HG03342 (cell line): ENCODE data around the gene FOXP2.
"Not testable (repeated sequence)": the region's sequence is repeated elsewhere in the genome, so short reads cannot be mapped to it uniquely, and the experiment has no call there.

Experiments used
- ATAC-seq: cut with Tn5 transposase; IDR thresholded peaks from one replicate; pipeline ENCODE4 v1.9.1; 2021; ENCODE audit warnings: mild to moderate bottlenecking, moderate library complexity; ENCODE audit not compliant: unreplicated experiment

FOXP2 gene

DNA sequence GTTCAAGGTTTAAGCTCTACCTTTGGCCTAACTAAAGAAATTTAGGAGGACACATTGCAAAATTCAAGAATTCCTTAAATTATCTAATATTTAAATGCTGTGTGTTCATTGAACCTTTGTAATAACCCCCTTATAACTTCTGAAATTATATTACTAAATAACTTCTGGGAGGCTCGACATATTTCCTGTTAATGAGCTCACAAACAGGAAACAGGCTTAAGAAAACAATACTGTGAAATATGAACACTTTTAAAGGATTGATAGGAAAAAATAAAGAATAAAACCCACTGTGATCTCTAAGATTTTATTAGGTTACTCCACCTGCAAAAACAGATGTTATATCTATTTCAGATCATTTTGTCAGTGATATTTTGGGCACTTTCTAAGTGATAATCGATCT lies 74.1 kb downstream of the FOXP2 start:
- no peak for ATAC-seq

DNA sequence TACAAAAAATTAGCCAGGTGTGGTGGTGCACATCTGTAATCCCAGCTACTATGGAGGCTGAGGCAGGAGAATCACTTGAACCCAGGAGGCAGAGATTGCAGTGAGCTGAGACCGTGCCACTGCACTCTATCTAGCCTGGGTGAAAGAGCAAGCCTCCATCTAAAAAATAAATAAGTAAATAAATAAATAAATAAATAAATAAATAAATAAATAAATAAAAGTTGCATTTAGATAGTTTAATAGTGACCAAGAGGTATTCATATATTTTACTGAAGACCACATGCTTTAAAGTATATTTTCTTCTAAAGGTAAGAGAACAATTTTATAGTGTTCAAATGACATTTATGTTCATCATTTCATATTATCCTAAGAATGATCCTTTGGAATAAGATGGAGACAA lies 82.9 kb downstream of the FOXP2 start:
- not testable (repeated sequence) for ATAC-seq

DNA sequence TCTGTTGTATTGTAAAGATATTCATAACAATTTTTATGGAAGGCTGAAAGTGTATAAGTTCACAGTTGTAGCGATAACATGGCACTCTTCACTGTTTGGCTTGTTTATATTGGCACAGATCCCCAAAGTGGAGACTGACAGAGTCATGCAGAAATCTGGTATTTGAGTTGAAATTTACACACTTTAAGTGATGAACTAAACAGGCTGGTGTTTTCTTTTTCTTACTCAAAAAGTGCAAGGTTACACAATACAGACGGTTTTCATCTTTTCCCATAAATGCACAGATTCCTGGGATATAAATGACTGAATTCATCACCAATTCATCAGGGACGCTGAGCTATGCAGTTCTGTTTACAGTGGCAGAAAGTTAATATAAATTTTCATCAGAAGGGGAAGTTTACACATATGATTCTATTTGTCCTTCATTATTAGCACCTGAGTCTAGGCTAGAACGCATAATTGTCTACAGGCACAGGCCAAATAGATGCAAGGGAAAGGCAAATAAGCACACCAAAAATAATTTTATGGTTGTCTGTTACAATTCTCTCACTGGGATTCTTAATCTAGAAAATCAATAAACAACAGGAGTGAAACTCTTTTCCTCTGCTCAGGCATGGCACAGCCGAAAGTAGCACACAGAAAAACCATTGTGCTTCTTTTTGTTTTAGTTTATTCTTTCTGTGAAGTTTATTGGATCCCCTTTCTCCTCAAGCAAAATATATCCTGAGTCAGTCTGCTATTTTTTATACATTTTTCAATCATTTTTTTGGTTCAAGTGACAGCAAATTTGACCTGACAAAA lies 88.0 kb downstream of the FOXP2 start:
- ATAC-seq: no peak

DNA sequence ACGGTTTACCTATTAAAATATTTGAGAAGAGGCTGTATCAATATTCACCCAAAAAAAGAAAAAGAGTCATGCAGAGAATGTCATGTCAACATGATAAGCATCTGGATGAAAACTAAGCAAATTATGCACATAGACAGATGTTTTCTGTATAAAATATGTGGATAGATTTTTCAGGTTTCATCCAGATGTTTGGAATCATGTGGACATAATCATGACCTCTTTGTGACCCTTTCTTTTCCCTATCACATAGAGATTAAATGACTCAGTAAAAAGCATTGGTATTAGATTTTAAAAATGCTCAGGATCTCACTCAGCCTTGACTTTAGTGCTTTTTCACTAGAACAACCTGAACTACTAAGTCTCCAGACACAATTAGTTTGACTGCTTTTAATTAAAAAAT lies 90.0 kb downstream of the FOXP2 start:
- ATAC-seq: no peak

DNA sequence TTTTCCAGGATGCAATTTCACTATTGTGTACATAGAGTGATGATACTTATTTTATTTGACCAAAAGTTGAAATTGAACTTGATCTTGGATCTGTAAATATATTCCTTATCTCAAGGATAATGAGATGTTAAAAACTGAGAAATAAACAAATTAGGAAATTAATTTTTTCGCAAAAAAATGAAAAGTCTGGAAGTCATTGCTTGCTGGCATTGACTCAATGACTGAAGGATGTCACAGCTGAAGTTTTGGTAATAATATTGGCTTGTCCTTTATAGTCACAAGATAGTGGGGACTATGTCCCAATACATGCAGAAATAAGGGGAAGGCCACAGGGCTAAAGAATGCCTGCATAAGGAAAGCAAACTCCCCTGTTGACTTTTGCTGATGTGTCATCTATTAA lies 92.8 kb downstream of the FOXP2 start:
- ATAC-seq: no peak

DNA sequence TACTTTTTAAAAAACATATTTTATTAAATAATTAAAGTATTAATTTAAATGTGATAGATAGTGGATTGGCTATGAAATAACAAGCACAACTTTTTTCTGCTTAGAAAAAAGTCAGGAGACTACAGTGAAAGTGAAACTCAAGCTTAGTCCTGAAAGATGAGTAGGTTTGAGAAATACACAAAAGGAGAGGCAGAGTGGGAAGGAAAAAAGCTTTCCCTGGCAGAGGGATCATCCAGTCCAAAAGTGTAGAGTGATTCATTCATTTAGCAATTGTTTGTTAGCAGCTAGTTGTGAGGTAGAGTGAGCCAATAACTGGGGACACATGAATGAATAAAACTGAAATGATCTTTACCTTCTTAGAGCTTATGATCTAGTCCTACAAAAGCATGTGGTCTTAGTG lies 93.5 kb downstream of the FOXP2 start:
- ATAC-seq: no peak

DNA sequence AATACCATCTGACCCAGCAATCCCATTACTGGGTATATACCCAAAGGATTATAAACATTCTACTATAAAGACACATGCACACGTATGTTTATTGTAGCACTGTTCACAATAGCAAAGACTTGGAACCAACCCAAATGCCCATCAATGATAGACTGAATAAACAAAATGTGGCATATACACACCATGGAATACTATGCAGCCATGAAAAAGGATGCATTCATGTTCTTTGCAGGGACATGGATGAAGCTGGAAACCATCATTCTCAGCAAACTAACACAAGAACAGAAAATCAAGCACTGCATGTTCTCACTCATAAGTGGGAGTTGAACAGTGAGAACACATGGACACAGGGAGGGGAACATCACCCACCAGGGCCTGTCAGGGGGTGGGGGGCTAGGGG lies 96.2 kb downstream of the FOXP2 start:
- not testable (repeated sequence) for ATAC-seq

DNA sequence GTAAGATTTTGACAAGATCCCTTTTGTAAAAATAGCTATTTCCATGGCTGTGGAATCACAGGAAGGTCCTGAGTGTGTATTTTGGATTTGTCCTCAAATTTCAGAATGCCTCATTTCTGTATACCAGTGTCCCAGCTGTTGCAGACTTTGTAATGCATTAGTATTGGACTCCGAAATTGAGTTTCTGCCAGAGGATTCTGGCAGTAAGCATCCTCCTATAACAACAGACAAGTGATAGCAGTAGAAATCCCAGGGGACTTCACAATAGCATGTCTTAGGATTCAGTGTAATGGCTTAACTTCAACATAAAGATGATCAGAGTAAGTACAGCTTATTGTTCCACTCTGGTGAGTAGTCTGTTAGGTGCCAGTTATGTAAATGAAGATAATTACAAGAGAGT lies 104.6 kb downstream of the FOXP2 start:
- ATAC-seq: no peak

DNA sequence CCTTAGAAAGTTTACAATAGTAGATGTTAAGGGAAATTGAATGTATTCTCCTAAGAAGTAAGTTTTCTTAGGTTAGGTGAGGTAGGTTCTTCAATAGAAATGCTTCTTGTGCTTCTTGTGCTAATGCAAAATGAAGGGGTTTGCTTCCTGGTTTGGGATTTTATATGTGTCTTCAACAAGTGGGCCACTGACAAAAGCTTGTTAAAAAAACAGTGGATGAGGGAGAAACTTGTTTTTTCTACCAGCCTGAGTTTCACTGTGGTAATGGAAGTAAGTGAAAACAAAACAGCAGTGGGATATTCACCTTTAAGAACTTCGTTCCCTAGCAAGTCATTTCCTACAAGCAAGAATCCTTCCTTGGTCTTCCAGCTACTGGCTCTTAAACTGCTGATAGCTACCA lies 107.5 kb downstream of the FOXP2 start:
- no peak for ATAC-seq

DNA sequence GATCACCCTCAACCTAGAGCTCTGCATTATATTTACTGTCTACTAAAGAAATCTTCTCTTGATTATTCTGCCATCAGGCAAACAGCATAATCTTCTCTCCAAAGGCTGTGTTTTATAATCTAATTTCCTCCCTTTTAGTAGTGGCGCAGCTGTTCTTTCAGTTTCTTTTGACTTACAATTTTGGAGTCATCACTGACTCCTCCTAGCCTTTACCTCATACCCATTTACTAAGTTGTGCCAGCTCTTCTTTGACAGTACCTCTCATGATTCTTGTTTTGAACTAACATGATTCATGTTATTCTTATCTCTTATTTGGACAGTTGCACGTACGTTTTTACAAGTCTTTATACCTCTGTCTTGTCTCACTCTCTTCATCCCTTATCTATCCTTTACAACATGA lies 113.0 kb downstream of the FOXP2 start:
- no peak for ATAC-seq

DNA sequence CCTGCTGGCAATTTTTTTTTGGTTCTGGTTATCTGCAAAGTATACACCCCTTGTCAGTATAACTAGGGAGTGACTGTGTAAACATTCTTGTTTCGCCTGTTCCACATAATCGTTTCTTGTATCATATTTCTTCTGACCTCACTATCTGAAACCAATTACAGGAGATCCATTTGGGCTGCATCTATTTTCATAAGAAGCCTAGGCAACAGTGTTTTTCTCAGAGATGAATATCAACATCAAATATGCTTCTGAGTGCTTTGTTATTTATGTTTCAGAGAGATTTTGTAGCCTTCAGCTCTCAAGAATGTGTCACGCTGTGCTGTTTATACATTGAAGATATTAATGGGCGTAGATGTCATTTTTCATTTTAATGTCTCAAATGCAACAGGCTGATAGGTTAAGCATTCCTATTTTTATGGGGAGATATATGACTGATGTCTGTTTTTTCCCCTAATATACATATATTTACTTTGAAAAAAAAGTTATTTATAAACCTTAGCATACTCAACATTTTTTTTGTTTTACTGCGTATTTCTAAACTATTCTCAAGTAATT lies 115.5 kb downstream of the FOXP2 start:
- ATAC-seq: no peak

DNA sequence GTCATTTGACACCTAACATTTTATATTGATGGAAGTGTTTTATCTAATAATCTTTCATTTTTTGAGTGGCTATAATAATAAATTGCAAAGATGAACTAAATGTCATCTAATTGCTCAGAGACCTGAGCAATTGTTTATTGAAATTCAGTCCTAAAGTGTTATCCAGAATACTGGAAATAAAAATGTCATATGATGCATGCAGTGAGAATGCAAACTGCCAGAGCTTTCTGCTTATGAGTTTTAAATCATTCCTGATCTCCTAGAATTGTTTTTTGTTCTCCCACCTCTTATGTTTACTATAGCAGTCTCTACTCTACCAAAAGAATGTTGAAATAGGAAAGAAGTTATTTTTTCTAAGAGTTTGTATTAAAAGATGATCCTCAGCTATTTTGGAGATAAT lies 116.7 kb downstream of the FOXP2 start:
- no peak for ATAC-seq

DNA sequence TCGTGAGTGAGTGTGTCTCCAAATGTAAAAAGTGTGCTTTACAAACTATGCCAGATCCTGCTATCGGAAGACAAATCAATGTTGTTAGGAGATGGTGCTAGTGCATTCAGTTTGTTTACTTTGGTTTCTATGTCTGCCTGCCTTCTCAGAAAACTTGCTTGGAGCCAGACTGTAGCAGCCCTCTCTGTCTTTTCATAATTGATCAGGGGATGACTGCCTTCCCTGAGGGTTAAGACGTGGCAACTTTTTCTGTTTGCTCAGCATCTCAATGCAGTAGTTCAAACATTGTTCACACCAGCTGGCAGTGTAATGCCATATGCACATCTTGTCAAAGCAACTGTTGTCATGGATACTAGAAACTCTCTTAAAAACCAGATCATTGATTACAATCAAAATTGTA lies 118.5 kb downstream of the FOXP2 start:
- no peak for ATAC-seq

DNA sequence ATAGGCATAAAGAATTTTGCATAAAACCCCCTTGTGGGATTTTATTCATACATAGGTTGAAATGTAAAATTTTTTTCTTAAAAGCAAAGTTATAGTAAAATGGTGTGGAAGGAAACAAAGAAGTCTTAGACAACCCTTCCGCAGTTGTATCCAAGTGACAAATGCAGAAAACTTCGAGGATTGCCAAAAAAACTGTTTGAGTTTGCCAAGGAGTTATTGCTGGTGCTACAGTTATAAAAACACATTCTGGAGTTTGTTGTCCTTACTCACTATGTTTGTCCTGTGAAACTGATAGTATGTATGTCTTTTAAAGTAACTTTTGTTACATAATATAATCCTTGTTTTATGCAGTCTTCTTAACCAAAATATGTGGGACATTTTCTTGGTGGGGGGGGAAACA lies 120.3 kb downstream of the FOXP2 start:
- no peak for ATAC-seq

DNA sequence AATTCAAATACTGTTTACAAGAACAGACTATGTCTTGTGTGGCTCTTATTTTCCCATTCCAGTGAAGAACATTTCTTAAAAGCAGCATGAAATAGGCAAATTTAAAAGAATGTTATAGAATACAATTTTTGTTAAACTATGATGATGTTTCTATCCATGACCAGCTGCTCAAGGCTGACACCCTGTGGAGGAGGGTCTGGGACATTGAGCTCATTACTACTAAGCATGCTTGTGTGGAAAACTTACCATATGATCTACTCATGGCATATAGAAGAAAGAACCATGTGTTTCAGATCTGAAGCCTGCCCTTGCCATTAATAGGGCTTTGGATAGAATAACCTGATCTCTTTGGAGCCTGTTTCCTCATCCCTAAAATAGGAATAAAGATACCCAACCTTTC lies 125.0 kb downstream of the FOXP2 start:
- ATAC-seq: no peak

DNA sequence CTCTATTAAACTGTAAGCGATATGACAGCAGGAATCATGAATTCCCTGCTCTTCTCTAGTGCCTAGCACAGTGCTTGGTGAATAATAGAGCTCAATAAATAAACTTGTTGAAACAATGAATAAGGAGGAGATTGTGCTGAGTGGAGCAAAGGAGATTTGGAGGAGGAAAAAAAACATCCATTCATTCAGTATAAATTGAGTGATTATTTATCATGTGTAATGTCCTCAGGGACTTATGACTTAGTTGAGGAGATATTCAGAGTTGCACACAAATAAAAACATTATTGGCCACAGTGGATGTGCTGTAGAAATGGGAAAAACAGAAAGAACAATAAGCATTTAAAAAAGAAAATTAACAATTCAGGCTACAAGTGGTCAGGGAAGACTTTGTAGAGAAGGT lies 125.7 kb downstream of the FOXP2 start:
- no peak for ATAC-seq

DNA sequence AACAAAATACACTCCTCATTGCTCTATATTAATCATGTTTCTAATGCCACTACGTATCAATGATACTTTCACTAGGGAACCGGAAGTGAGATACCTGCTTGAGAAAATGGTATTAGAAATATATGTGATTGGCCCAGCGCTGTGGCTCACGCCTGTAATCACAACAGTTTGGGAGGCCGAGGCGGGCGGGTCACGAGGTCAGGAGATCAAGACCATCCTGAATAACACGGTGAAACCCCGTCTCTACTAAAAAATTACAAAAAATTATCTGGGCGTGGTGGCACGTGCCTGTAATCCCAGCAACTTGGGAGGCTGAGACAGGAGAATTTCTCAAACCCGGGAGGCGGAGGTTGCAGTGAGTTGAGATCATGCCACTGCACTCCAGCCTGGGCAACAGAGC lies 132.7 kb downstream of the FOXP2 start:
- ATAC-seq: not testable (repeated sequence)

DNA sequence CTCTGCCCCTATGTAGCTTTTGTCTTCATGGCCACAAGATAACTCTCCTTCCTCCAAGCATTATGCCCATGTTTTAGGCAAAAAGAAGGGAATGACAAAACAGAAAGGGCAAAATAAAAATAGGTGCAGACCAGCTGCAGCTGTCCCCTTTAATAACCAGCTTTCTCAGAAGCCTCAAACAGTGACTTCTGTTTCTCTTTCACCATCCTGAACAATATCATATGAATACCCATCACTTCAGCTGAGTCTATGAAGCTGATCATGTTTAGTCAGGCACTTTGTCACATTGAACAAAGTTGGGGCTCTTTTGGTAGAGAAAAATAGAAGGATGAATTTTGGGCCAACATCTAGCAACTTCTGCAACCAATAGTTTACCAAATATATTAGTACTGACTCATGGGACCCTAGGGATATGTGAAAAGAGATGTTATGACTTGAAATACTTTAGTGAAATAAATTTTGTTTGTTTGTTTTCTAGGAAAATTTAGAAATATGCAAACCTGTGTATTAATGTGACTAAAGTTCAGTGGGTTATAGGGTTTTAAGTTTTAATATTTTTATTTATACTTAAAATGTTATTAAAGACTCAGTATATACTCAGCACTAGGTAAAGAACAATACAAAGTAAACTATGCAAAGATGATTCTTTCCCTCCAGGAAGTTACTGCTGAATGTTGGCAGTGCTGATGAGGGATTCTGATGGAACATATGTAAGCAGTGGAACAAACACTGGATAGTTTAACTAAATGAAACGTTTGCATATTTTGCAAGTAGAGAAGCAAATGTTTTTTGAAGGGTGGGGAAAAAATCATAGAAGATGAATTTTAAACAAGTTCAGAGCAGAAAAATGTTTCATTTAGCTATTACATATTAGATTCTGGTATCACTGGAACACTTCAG lies 133.7 kb downstream of the FOXP2 start:
- no peak for ATAC-seq

DNA sequence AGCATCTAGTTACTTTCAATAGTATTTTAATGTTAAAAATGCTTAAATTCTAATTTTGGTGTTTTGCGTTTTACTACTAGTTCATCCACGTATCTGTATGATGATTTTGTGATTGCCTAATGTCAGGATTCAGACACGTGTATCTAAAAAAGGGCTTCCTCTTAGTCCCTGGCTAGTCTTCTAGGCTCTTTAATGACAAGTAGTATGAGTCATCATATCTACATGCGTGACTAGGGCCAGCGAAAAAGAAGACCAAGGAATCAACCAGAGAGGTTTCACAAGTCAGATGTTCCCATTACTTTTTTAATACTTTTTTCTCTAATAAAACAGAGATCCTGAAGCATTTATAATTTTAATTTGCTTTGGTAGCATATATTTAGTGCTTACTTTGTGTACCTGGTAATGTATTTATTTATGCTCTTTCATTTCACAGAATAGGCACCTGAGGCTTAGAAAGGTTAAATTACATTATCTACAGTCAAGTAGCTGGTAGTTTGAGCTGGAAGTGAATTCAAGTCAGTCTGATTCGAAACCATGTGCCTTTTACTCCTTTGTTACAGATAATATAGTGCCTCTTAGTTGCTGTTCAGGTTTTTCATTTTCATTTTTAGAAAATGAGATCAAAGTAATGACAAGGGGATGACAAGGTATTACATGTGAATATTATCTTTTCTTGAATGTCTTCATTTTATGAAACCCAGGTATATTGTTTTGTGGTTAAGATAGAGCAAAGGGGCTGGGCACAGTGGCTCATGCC lies 140.3 kb downstream of the FOXP2 start:
- ATAC-seq: peak; percentile 92

DNA sequence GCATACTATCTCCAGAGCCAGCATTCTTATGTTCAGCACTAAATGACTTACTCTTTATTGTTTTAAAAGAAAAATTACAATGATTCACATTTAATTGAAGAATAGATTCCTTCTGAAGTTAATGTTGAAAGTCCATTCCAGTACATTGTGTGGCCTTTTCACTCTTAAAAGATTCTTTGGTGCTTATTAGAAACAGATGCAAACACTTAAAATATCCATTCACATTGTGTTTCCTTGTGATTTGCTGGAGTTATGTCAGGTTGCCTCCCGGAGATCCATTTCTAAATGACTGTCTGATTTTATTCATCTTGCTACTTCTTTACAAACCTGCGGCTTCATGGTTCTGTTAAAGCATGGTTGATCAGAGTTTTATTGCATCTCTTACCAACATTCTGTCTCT lies 152.8 kb downstream of the FOXP2 start:
- no peak for ATAC-seq

DNA sequence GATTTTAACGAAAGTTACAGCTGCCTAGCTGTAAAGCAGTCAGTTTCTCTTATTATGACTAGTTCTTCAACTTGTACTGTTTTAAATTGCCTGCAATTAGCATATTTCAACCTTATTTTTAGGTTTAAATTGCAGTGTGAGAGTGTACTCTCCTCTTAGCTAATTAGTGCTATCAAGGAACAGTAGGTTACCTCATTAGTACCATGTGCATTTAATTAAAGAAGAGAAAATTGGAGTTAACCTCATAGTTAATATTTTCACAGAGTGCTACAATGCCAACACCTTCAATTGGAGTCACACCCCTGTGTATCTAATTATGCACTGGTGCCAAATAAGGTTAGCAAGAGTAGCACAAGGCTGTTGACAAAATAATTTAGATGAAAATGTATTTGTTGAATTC lies 154.6 kb downstream of the FOXP2 start:
- ATAC-seq: no peak
